GM18505 (cell line): ENCODE measurements around the gene FBXL5.

ENCODE experiments used
- ATAC-seq: cut with Tn5 transposase; IDR thresholded peaks from one replicate; pipeline ENCODE4 v1.9.1; 2021; ENCODE audit not compliant: unreplicated experiment
- POLR2A ChIP-seq: IDR thresholded peaks from 4 replicates; pipeline ENCODE4 v1.6.1; 2011; ENCODE audit warnings: borderline replicate concordance; ENCODE audit not compliant: insufficient read depth, insufficient read length; ENCODE audit errors: extremely low read depth

Gene FBXL5

GRCh38 chr4:15556511-15557092 lies 98.6 kb downstream of the FBXL5 start:
- ATAC-seq, result no peak
- TF ChIP-seq POLR2A, result no peak
